SH-SY5Y (cell line): Measurements from ENCODE around the gene SELENOV.

Source experiments
- GATA2 ChIP-seq: IDR thresholded peaks from 2 replicates; pipeline ENCODE4 v1.6.1; 2011; ENCODE audit warnings: mild to moderate bottlenecking, low read depth, low read length
- GATA3 ChIP-seq: IDR thresholded peaks from 2 replicates; pipeline ENCODE4 v1.6.1; 2011; ENCODE audit warnings: low read depth, mild to moderate bottlenecking, low read length, moderate library complexity

DNA sequence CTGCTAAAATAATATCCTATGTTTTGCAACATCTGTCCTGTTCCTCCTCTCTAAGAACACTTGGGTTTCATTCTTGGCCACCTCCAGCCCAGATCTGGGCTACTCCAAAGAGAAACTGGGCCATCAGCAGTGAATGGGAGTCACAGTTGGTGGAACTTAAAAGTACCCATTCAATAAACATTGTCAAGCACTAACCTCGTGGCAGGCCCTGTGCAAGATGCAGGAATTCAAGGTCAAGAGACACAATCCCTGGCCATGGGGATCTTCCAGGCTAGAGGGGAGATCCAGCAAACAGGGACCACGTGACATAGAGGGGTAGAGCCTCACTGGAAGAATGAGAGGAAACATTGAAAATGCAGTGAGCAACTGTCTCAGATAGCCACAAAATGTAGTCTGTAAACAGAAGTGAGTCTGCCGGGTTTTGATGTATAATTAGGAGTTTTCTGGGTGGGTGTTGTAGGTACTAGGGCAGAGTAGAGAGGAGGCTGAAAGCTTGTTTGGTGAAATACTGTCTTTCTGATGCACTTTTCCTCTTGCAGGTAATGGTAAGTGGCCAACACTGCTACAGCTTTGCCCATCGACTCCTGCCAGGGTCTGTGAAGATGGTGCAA is 39.9 kb downstream of the SELENOV start:
- no peak for TF ChIP-seq GATA3
- no peak for TF ChIP-seq GATA2
